Panc1 (cell line): ENCODE results near the gene FUT2. TPM values are rescaled to one million over a fixed set of nuclear protein-coding genes. Genes with fewer than 3 reads are reported as not detected.

ENCODE experiments used
- ATAC-seq: fragments of 200-7000 bp; cut with Tn5 transposase; 2 replicates; pipeline ENCODE4 v1.9.1; 2020; ENCODE audit warnings: mild to moderate bottlenecking, moderate library complexity
- BruUV-seq: library from RNA; stranded (reverse); fragments of 400-500 nt; replicated peaks from 2 replicates; lab custom pipeline; 2021; lab: Mats Ljungman, UMichigan
- CTCF ChIA-PET: fragments of 300-600 bp; sonication (Branson Sonifier 250); formaldehyde crosslinking; loops from one replicate; lab custom pipeline; 2022; ENCODE audit warnings: antibody characterized with exemption; lab: Charles Lee
- POLR2A ChIA-PET: fragments of 300-600 bp; sonication (Branson Sonifier 250); formaldehyde crosslinking; loops from one replicate; lab custom pipeline; 2022; ENCODE audit warnings: antibody characterized with exemption; lab: Charles Lee
- DNase-seq: peaks from one replicate; pipeline ENCODE4 v3.0.0-alpha.2; 2010; ENCODE audit warnings: low read depth, low spot score
- H3K27ac ChIP-seq: 2 replicates; pipeline ENCODE4 v1.5.1; 2011; ENCODE audit warnings: mild to moderate bottlenecking, low read length, inconsistent platforms
- H3K27me3 ChIP-seq: fragments of 200-500 bp; sonication (Bioruptor generic); 2 replicates; pipeline ENCODE4 v1.6.0; 2014; ENCODE audit warnings: low read length, inconsistent platforms; ENCODE audit not compliant: control insufficient read depth, insufficient read depth
- H3K36me3 ChIP-seq: fragments of 200-500 bp; sonication (Bioruptor generic); 2 replicates; pipeline ENCODE4 v1.5.1; 2014; ENCODE audit warnings: inconsistent platforms, mild to moderate bottlenecking, low read length, moderate library complexity; ENCODE audit not compliant: control insufficient read depth, insufficient read depth
- H3K4me1 ChIP-seq: 2 replicates; pipeline ENCODE4 v1.5.1; 2011; ENCODE audit warnings: inconsistent platforms, mild to moderate bottlenecking, low read length, moderate library complexity; ENCODE audit not compliant: control insufficient read depth, insufficient read depth
- H3K4me3 ChIP-seq, 2 experiments: 2 replicates each; pipeline ENCODE4 v1.5.1; 2011 to 2012; ENCODE audit warnings: low read depth in 2 of 2, low read length in 2 of 2, mild to moderate bottlenecking in 2 of 2, inconsistent platforms in 1 of 2, moderate library complexity in 1 of 2
- H3K9me3 ChIP-seq: fragments of 200-500 bp; sonication (Bioruptor generic); 2 replicates; pipeline ENCODE4 v1.5.1; 2014; ENCODE audit warnings: low read depth, mild to moderate bottlenecking, inconsistent platforms, low read length, moderate library complexity; ENCODE audit not compliant: control insufficient read depth, insufficient read depth
- CTCF ChIP-seq: fragments of 450-650 bp; IDR thresholded peaks from 2 replicates; pipeline ENCODE4 v1.5.1; 2017; ENCODE audit warnings: mild to moderate bottlenecking
- POLR2AphosphoS5 ChIP-seq: IDR thresholded peaks from 2 replicates; pipeline ENCODE4 v1.6.1; 2012; ENCODE audit warnings: mild to moderate bottlenecking, low read depth, low read length, moderate library complexity
- REST ChIP-seq, 2 experiments: IDR thresholded peaks; 2 replicates each; pipeline ENCODE4 v1.6.1; 2011 to 2012; ENCODE audit warnings: low read depth in 2 of 2, control low read depth in 1 of 2, low read length in 1 of 2, mild to moderate bottlenecking in 1 of 2, moderate library complexity in 1 of 2; ENCODE audit not compliant: insufficient read depth in 1 of 2
- SIN3A ChIP-seq: IDR thresholded peaks from 2 replicates; pipeline ENCODE4 v1.6.1; 2012; ENCODE audit warnings: low read depth, mild to moderate bottlenecking, low read length, moderate library complexity, borderline replicate concordance; ENCODE audit not compliant: insufficient read depth
- TCF7L2 ChIP-seq: IDR thresholded peaks from 2 replicates; pipeline ENCODE4 v1.6.1; 2011; ENCODE audit warnings: mild to moderate bottlenecking, low read depth, low read length, inconsistent platforms
- in situ Hi-C: cut with HindIII; loops from 2 replicates; pipeline ENCODE4 v1.10.0; 2016; ENCODE audit warnings: low sequenced_read_pairs, low pct_unique_long_range_greater_than_20kb
- intact Hi-C: fragments of 100-400 bp; cut with micrococcal nuclease; formaldehyde crosslinking; loops from one replicate; pipeline ENCODE4 v1.10.0; 2022; ENCODE audit not compliant: unreplicated experiment
- total RNA-seq: library from RNA; stranded (reverse); gene quantifications from one replicate; pipeline ENCODE4 v1.2.1, GENCODE V29; 2021; ENCODE audit not compliant: unreplicated experiment

Gene FUT2
- total RNA-seq, 1 experiment from 2014 or later, result 0.08 TPM

GRCh38 chr19:48646722-48647216 is 49.0 kb upstream of the FUT2 start:
- no peaks in the 10 kb centered on the region for H3K27me3 ChIP-seq
- ChIA-PET POLR2A (interaction anchor here (0.6 kb wide), 1 partner anchor 15 kb away, joined by 3 read pairs; no protein-coding TSS in a partner anchor), CTCF (no interaction called here)
- intact Hi-C loops, result no loop called here
- TF ChIP-seq TCF7L2, result no peak
- no peak for TF ChIP-seq REST (IDR thresholded peaks at IDR 0.05; ENCODE audit: insufficient read depth in 1 of 2, low read depth in 2 of 2, low read length in 1 of 2)
- no peak for TF ChIP-seq CTCF
- TF ChIP-seq SIN3A, result no peak
- TF ChIP-seq POLR2AphosphoS5, result no peak
- H3K4me1 ChIP-seq, result peaks cover 2% of the 10 kb centered on the region; the same call in 1 of the 2 replicates
- ATAC-seq (no peak), DNase-seq (no peak)
- peak overlapping the region; percentile 21 for H3K27ac ChIP-seq
- no peaks in the 10 kb centered on the region for H3K9me3 ChIP-seq
- in situ Hi-C loops, result no loop called here
- no peaks in the 10 kb centered on the region for H3K36me3 ChIP-seq
- no TSS peak for BruUV-seq
- peak overlapping the region; percentile 53 to 69 for H3K4me3 ChIP-seq

- H3K36me3 ChIP-seq, result no peaks in the 10 kb centered on the region
- no TSS peak for BruUV-seq
- H3K27me3 ChIP-seq, result no peaks in the 10 kb centered on the region
- no peaks in the 10 kb centered on the region for H3K9me3 ChIP-seq
- ChIA-PET CTCF (interaction anchor here (0.6 kb wide), 1 partner anchor 65 kb away, joined by 5 read pairs; no protein-coding TSS in a partner anchor), POLR2A (no interaction called here)
- TF ChIP-seq SIN3A (no peak), CTCF (no peak), REST (IDR thresholded peaks at IDR 0.05; ENCODE audit: insufficient read depth in 1 of 2, low read depth in 2 of 2, low read length in 1 of 2) (no peak), TCF7L2 (no peak), POLR2AphosphoS5 (no peak)
- intact Hi-C loops, result no loop called here
- DNase-seq (no peak), ATAC-seq (no peak)
- no peak overlapping the region for H3K27ac ChIP-seq
- in situ Hi-C loops, result no loop called here
- no peak overlapping the region for H3K4me3 ChIP-seq
- peaks cover 2% of the 10 kb centered on the region; the same call in 1 of the 2 replicates for H3K4me1 ChIP-seq
Measured at GRCh38 chr19:48648134-48648533, 47.6 kb upstream of the FUT2 start.
